Lower leg skin (tissue), 3 donors: ENCODE results near the gene GUCY2D.

Source experiments
- POLR2A ChIP-seq, 2 donors: fragments of 450-650 bp; IDR thresholded peaks; one replicate each; pipeline ENCODE4 v1.6.1; 2016 to 2017; ENCODE audit warnings: antibody characterized with exemption in 2 of 2, mild to moderate bottlenecking in 1 of 2, moderate library complexity in 1 of 2
- TF ChIP-seq, protein P1 (sequence below), 3 donors: fragments of 450-650 bp; IDR thresholded peaks; one replicate each; pipeline ENCODE4 v1.5.1; 2016; ENCODE audit warnings: antibody characterized with exemption in 3 of 3, mild to moderate bottlenecking in 3 of 3, moderate library complexity in 2 of 3

DNA sequence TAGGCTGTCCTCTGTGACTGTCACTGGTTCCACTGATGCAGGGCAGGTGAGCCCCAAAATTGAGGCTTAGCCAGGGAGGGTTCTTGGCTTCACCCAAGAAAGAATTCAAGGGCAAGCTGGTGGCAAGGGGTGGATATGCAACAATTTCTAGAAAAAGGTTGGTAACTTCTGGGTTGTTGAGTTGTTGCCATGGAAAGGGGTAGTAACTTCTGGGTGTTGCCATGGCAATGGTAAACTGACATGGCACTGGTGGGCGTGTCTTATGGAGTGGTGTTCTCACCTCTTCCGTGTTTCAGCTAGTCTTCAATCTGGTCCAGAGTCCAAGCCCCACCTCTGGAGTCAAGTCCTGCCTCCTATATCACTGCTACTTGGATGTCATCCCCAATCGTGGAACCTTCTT is 9.5 kb upstream of the GUCY2D start:
- TF ChIP-seq, protein P1, sequence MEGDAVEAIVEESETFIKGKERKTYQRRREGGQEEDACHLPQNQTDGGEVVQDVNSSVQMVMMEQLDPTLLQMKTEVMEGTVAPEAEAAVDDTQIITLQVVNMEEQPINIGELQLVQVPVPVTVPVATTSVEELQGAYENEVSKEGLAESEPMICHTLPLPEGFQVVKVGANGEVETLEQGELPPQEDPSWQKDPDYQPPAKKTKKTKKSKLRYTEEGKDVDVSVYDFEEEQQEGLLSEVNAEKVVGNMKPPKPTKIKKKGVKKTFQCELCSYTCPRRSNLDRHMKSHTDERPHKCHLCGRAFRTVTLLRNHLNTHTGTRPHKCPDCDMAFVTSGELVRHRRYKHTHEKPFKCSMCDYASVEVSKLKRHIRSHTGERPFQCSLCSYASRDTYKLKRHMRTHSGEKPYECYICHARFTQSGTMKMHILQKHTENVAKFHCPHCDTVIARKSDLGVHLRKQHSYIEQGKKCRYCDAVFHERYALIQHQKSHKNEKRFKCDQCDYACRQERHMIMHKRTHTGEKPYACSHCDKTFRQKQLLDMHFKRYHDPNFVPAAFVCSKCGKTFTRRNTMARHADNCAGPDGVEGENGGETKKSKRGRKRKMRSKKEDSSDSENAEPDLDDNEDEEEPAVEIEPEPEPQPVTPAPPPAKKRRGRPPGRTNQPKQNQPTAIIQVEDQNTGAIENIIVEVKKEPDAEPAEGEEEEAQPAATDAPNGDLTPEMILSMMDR (IDR thresholded peaks at IDR 0.05): no peak
- no peak for TF ChIP-seq POLR2A (IDR thresholded peaks at IDR 0.05)
